ENCODE measurements around the gene BFSP1.

Gene BFSP1

DNA sequence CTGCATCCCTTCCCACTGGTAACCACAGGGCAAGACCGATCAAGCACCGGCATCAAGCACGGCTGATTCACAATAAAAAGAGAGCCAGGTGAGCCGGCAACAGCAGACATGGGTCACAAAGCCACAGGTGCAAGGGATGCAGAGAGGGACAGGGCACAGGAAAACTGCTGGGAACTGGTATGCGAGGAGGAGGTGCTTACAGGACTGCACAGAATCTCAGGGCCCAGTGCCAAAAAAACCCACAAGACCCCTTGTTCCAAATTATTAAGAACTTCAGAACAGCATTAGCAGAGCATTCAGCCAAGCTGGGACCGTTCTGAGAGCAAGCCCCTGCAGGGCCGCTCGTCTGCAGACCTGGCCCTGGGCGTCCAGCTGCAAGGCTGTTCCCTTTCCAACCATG, 35.4 kb downstream of the BFSP1 start:
- H3K9me3 ChIP-seq (ENCODE audit: low read length) = no peaks in the 10 kb centered on the region
- no peak overlapping the region for H2AFZ ChIP-seq (ENCODE audit: low read depth, low read length)
- peaks cover 3% of the 10 kb centered on the region for H3K27me3 ChIP-seq (ENCODE audit: insufficient read depth, low read length)
- H3K4me1 ChIP-seq (ENCODE audit: insufficient read depth, low read length) = no peaks in the 10 kb centered on the region
- H3K4me3 ChIP-seq (ENCODE audit: low read length) = no peak overlapping the region
- H3K36me3 ChIP-seq (ENCODE audit: insufficient read depth, low read length) = no peaks in the 10 kb centered on the region

DNA sequence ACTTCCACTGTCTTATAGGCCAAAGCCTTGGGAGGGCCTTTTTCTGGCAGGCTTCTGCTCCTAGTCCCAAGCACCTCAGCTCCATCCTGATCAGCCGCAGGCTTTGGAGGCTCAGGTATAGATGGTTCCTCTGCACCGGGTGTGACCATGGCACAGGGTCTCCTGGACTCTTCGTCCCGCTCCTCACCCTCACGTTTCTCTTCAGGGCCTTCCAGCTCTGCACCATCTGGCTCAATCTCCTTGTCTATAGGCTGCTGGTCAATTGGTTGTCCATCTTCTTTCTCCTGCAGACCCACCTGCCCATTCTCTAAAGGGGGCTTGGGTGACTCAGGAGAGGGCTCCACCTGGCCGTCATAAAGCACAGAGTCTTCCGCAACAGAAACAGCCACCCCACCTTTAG, 37.0 kb downstream of the BFSP1 start:
- no peaks in the 10 kb centered on the region for H3K9me3 ChIP-seq (ENCODE audit: low read length)
- peaks cover 3% of the 10 kb centered on the region for H3K27me3 ChIP-seq (ENCODE audit: insufficient read depth, low read length)
- no peak overlapping the region for H2AFZ ChIP-seq (ENCODE audit: low read depth, low read length)
- H3K4me1 ChIP-seq (ENCODE audit: insufficient read depth, low read length) = no peaks in the 10 kb centered on the region
- no peaks in the 10 kb centered on the region for H3K36me3 ChIP-seq (ENCODE audit: insufficient read depth, low read length)
- H3K4me3 ChIP-seq (ENCODE audit: low read length) = no peak overlapping the region

DNA sequence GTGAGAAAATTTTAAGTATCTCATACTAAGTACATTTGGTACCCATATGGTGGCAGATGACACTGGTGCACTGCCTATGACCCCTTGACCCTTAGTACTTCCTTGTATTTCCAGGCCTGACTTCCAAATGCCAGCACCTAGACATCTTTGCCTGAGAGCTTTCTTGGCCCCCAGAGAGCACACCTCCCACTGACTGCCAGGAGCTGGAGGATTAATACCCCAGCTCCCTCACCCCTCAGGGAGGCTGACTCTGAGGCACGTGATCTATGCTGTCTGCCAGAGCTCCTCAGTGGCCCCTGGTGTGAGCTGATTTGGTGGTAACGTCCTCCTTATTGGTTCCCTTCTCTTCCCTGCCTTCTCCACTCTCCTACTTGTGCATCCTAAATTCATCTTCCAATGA, 38.0 kb downstream of the BFSP1 start:
- Histone ChIP-seq H3K4me1 (ENCODE audit: insufficient read depth, low read length) (no peaks in the 10 kb centered on the region), H3K36me3 (ENCODE audit: insufficient read depth, low read length) (no peaks in the 10 kb centered on the region), H3K9me3 (ENCODE audit: low read length) (no peaks in the 10 kb centered on the region), H3K27me3 (ENCODE audit: insufficient read depth, low read length) (peaks cover 5% of the 10 kb centered on the region), H2AFZ (ENCODE audit: low read depth, low read length) (no peak overlapping the region), H3K4me3 (ENCODE audit: low read length) (no peak overlapping the region)

DNA sequence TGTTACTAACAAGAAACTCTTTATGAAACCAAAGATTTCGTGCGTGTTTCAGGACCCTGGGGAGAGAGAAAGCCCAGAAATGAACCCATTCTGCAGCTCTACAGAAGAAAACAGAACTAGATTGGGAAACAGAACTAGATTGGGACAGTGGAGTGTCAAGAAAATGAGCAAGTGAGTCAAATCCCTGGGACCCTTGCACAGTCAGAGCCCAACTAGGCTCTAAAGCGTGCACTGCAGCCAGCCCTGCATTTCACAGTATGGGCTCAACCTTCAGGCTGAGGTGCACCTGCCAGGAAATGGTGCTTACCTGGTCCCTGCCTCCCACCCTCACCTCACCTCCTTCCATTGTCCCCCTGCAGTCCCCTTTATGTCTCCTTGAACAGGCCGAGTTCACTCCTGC, 39.7 kb downstream of the BFSP1 start:
- Histone ChIP-seq H3K9me3 (ENCODE audit: low read length) (no peaks in the 10 kb centered on the region), H3K4me1 (ENCODE audit: insufficient read depth, low read length) (no peaks in the 10 kb centered on the region), H2AFZ (ENCODE audit: low read depth, low read length) (no peak overlapping the region), H3K36me3 (ENCODE audit: insufficient read depth, low read length) (no peaks in the 10 kb centered on the region), H3K27me3 (ENCODE audit: insufficient read depth, low read length) (peaks cover 9% of the 10 kb centered on the region), H3K4me3 (ENCODE audit: low read length) (no peak overlapping the region)

DNA sequence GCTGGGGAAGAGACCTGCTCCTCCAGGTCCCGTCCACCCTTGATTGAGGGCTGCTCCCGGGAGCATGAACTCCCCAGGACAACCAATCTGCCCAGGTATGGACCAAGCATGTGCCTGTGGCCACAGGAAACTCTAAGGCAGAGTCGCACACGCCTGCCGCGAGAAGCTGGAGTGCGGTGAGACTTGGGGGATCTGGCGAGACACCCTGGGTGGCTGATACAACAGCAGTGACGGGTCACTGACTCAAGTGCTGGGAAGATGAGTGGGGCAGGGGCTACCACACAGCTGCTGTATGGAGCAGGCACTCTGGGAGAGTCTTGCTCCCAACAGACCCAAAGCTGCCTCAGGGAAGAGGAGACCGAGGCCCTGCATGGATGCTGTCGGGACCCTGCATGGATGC, 40.1 kb downstream of the BFSP1 start:
- Histone ChIP-seq H3K27me3 (ENCODE audit: insufficient read depth, low read length) (peaks cover 9% of the 10 kb centered on the region), H2AFZ (ENCODE audit: low read depth, low read length) (no peak overlapping the region), H3K4me1 (ENCODE audit: insufficient read depth, low read length) (no peaks in the 10 kb centered on the region), H3K36me3 (ENCODE audit: insufficient read depth, low read length) (no peaks in the 10 kb centered on the region), H3K4me3 (ENCODE audit: low read length) (no peak overlapping the region), H3K9me3 (ENCODE audit: low read length) (no peaks in the 10 kb centered on the region)

DNA sequence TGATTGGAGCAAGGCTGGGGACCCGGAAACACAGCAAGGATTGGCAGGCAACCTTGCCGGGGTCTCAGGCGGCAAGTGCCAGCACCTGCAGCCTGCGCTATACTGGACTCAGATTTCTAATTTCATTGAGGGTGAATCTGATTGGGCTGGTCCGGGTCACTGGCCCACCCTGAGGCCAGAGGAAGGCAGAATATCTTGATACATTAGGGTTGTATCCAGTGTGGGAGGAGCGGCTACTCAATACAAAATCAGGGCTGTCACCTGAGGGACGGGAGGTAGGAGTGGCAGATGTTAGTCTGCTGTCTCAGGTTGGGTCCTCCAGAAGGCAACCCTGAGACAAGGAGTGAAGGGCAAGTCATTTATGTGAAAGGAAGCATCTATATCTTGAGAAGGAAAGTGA, 40.7 kb downstream of the BFSP1 start:
- no peaks in the 10 kb centered on the region for H3K9me3 ChIP-seq (ENCODE audit: low read length)
- no peaks in the 10 kb centered on the region for H3K36me3 ChIP-seq (ENCODE audit: insufficient read depth, low read length)
- peaks cover 9% of the 10 kb centered on the region for H3K27me3 ChIP-seq (ENCODE audit: insufficient read depth, low read length)
- H3K4me1 ChIP-seq (ENCODE audit: insufficient read depth, low read length) = no peaks in the 10 kb centered on the region
- H3K4me3 ChIP-seq (ENCODE audit: low read length) = no peak overlapping the region
- H2AFZ ChIP-seq (ENCODE audit: low read depth, low read length) = no peak overlapping the region

DNA sequence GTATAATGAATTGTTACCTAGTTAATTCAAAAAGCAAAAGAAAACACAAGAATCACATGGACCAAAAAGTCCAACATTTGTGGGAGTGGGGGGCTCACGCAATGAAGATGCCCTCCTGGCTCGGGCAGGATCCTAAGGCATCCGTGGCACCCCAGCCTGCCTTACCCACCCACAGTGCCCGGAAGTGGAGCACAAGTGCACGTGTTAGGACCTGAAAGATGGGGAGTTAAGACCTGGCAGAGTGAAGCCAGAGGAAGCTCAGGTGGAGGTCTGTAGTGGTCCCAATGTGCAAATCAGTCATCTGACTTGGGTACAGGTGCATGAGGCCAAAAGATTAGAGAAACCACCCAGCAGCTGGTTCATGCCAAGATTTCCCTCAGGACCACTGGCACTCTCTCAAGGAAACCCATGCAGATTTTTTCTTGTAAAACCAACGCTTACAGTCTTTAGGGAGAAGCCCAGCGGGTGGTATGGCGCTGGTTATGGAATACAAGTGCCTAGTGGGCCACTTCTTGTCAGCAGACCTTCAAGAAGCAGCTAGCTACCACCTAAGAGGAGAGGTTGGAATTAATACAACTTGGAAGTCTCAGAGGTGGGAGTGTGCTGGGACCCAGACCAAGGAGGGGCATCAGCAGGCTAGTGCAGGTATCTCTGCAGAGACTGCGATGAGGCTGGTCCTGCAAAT, 42.1 kb downstream of the BFSP1 start:
- H3K4me1 ChIP-seq (ENCODE audit: insufficient read depth, low read length) = no peaks in the 10 kb centered on the region
- no peaks in the 10 kb centered on the region for H3K9me3 ChIP-seq (ENCODE audit: low read length)
- H3K4me3 ChIP-seq (ENCODE audit: low read length) = no peak overlapping the region
- no peaks in the 10 kb centered on the region for H3K36me3 ChIP-seq (ENCODE audit: insufficient read depth, low read length)
- H3K27me3 ChIP-seq (ENCODE audit: insufficient read depth, low read length) = peaks cover 9% of the 10 kb centered on the region
- no peak overlapping the region for H2AFZ ChIP-seq (ENCODE audit: low read depth, low read length)

DNA sequence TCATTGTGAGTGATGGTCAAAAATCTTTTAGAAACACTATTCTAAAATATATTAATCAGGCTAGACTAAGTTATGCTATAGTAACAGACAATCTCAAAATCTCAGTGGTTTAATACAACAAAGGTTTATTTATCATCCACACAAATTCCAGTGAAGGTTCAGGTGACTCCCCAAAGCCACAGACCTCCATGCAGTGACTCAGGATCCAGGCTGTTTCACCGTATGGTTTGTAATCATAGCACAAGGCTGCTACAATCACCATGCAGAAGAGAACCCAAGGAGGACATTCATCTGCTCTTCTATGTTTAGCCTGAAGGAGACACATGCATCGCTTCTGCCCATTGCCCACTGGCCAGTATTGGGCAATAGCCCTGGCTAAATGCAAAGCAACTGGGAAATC, 46.2 kb downstream of the BFSP1 start:
- peaks cover 6% of the 10 kb centered on the region for H3K27me3 ChIP-seq (ENCODE audit: insufficient read depth, low read length)
- H3K4me1 ChIP-seq (ENCODE audit: insufficient read depth, low read length) = no peaks in the 10 kb centered on the region
- H3K4me3 ChIP-seq (ENCODE audit: low read length) = no peak overlapping the region
- no peak overlapping the region for H2AFZ ChIP-seq (ENCODE audit: low read depth, low read length)
- no peaks in the 10 kb centered on the region for H3K9me3 ChIP-seq (ENCODE audit: low read length)
- H3K36me3 ChIP-seq (ENCODE audit: insufficient read depth, low read length) = no peaks in the 10 kb centered on the region

DNA sequence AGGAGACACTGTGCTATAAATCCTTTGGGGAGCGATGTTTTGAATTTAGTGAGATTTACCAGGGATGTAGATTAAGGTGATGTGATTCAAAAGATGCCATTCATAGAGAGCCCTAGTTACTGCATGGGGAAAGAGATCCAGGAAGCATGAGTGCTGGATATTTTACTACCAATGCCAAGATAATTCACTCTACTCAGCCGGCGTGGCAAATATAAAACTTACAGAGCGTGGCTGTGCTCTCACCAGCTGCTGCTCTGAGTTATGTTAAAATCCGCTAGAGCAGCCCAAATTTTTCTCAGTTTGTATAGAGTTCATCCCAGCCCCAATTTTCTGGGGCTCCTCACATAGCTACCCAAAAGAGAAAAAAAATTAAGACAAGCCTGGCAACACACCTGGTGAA, 48.6 kb downstream of the BFSP1 start:
- H3K9me3 ChIP-seq (ENCODE audit: low read length) = no peaks in the 10 kb centered on the region
- peaks cover 2% of the 10 kb centered on the region for H3K27me3 ChIP-seq (ENCODE audit: insufficient read depth, low read length)
- no peak overlapping the region for H3K4me3 ChIP-seq (ENCODE audit: low read length)
- no peaks in the 10 kb centered on the region for H3K36me3 ChIP-seq (ENCODE audit: insufficient read depth, low read length)
- H2AFZ ChIP-seq (ENCODE audit: low read depth, low read length) = no peak overlapping the region
- no peaks in the 10 kb centered on the region for H3K4me1 ChIP-seq (ENCODE audit: insufficient read depth, low read length)

DNA sequence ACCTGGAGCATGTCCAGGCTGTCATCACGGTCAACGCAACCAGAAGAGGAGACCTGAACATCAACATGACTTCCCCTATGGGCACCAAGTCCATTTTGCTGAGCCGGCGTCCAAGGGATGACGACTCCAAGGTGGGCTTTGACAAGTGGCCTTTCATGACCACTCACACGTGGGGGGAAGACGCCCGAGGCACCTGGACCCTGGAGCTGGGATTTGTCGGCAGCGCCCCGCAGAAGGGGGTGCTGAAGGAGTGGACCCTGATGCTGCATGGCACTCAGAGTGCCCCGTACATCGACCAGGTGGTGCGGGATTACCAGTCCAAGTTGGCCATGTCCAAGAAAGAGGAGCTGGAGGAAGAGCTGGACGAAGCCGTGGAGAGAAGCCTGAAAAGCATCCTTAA, 49.5 kb downstream of the BFSP1 start:
- no peak overlapping the region for H3K4me3 ChIP-seq (ENCODE audit: low read length)
- no peak overlapping the region for H2AFZ ChIP-seq (ENCODE audit: low read depth, low read length)
- no peaks in the 10 kb centered on the region for H3K36me3 ChIP-seq (ENCODE audit: insufficient read depth, low read length)
- no peaks in the 10 kb centered on the region for H3K27me3 ChIP-seq (ENCODE audit: insufficient read depth, low read length)
- H3K4me1 ChIP-seq (ENCODE audit: insufficient read depth, low read length) = no peaks in the 10 kb centered on the region
- H3K9me3 ChIP-seq (ENCODE audit: low read length) = no peaks in the 10 kb centered on the region

DNA sequence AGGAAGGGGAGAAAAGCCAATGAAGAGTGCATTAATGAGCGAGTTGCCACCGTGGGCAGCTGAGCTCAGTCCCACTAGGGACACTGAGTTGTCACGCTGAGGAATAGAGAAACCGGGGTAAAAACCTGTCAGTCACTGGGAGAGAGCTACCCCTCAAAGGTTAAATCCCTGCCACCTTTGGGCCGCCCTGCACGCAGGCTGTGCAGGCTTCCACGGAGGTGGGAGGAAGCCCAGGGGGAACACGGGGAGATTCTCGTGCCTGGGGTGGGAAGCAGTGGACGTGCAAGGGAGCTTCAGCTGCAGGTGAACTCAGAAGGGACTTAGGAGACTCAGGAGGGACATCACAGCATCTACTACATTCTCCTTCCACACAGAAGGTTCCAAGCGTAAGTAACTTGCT, 50.5 kb downstream of the BFSP1 start:
- Histone ChIP-seq H3K4me1 (ENCODE audit: insufficient read depth, low read length) (no peaks in the 10 kb centered on the region), H3K36me3 (ENCODE audit: insufficient read depth, low read length) (no peaks in the 10 kb centered on the region), H3K4me3 (ENCODE audit: low read length) (no peak overlapping the region), H3K9me3 (ENCODE audit: low read length) (no peaks in the 10 kb centered on the region), H3K27me3 (ENCODE audit: insufficient read depth, low read length) (no peaks in the 10 kb centered on the region), H2AFZ (ENCODE audit: low read depth, low read length) (no peak overlapping the region)

DNA sequence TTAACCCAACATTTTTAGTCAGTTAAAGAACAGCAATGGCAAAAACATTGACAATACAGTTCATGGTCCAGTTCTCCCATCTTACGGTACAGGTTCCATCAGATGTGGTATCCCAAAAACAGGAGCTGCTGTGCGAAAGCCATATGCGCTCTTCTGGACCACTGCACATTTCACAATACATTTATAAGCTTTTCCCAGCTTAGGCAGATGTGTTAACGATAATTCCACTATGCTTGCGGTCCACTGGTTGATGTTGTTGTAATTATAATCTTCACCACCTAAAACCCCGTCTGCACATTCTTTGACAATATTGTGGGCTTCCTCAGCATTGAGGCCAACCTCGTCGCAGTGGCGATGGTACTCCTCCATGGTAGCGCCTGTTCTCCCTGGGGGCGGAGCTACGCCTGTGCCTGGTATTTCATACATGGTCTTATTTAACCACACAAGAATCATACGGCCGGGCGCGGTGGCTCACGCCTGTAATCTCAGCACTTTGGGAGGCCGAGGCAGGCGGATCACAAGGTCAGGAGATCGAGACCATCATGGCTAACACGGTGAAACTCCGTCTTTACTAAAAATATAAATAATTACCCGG, 52.0 kb downstream of the BFSP1 start:
- Histone ChIP-seq H2AFZ (ENCODE audit: low read depth, low read length) (no peak overlapping the region), H3K4me3 (ENCODE audit: low read length) (no peak overlapping the region), H3K9me3 (ENCODE audit: low read length) (no peaks in the 10 kb centered on the region), H3K36me3 (ENCODE audit: insufficient read depth, low read length) (no peaks in the 10 kb centered on the region), H3K4me1 (ENCODE audit: insufficient read depth, low read length) (no peaks in the 10 kb centered on the region), H3K27me3 (ENCODE audit: insufficient read depth, low read length) (no peaks in the 10 kb centered on the region)

DNA sequence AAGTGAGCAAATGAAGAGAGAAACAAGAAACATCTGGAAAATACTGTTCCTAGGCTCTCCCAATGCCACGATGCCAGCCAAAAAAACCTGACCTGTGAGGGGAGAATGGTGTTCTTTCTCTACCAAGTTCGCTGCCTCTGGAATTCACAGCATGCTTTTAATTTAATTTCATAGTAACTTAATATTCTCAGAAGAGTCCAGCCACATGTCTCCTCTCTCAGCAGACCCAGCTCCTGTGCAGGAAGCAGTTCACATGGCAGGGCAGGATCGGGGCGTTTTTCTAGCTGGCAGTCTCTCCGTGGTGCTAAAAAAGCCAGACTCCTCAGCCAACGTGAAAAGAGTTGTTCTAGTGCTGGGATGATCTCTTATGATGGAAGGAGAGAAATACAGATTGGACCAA, 57.5 kb downstream of the BFSP1 start:
- no peaks in the 10 kb centered on the region for H3K4me1 ChIP-seq (ENCODE audit: insufficient read depth, low read length)
- no peak overlapping the region for H3K4me3 ChIP-seq (ENCODE audit: low read length)
- no peaks in the 10 kb centered on the region for H3K27me3 ChIP-seq (ENCODE audit: insufficient read depth, low read length)
- no peak overlapping the region for H2AFZ ChIP-seq (ENCODE audit: low read depth, low read length)
- no peaks in the 10 kb centered on the region for H3K9me3 ChIP-seq (ENCODE audit: low read length)
- H3K36me3 ChIP-seq (ENCODE audit: insufficient read depth, low read length) = no peaks in the 10 kb centered on the region

DNA sequence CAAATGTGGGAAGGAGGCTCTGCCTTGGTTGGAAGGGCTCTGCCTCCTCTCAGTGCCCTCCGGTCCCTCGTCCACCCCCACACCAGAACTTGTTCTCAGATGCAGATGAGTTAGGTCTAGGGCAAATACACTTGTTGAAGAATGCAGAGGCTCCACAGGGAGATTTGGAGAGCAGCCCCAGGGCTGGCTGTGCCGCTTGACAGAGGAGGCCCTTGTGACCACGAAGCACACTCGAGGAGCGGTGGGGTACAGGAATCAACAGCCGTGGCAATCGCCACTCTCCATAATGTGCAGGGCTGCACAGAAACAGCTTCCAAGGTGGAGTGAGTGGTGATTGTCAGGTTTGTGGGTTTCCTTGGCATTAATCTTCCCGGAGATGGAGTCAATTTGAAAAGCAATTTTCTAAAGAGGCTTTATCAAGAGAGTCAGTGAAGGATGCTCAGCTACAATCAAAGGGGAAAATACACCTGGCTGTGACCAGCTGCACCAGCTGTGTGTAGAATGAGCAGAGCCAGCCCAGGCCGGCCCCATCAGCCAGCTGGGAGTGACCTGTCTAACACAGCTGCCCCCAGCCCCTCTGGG, 59.5 kb downstream of the BFSP1 start:
- no peak overlapping the region for H2AFZ ChIP-seq (ENCODE audit: low read depth, low read length)
- no peaks in the 10 kb centered on the region for H3K4me1 ChIP-seq (ENCODE audit: insufficient read depth, low read length)
- H3K9me3 ChIP-seq (ENCODE audit: low read length) = no peaks in the 10 kb centered on the region
- H3K36me3 ChIP-seq (ENCODE audit: insufficient read depth, low read length) = no peaks in the 10 kb centered on the region
- H3K27me3 ChIP-seq (ENCODE audit: insufficient read depth, low read length) = no peaks in the 10 kb centered on the region
- H3K4me3 ChIP-seq (ENCODE audit: low read length) = no peak overlapping the region
